Tibial artery (tissue), 4 donors: ENCODE results near the gene ZBTB20.

Experiments used
- DNase-seq, 2 donors: peaks; one replicate each; pipeline ENCODE4 v3.0.0-alpha.2; 2019
- H3K27ac ChIP-seq, 2 donors: fragments of 200-600 bp; sonication (generic) in 1 of 2; 1 replicate in 1 of 2; 2 replicates in 1 of 2; pipeline ENCODE4 v1.5.1; 2018 to 2019; ENCODE audit warnings: mild to moderate bottlenecking in 1 of 2
- H3K27me3 ChIP-seq, 2 donors: fragments of 200-600 bp; sonication (generic) in 1 of 2; one replicate each; pipeline versions ENCODE4 v1.5.1 to v1.6.0; 2016 to 2019
- H3K36me3 ChIP-seq, 3 donors: fragments of 200-600 bp; sonication (generic) in 2 of 3; one replicate each; pipeline ENCODE4 v1.5.1; 2016 to 2019; ENCODE audit warnings: mild to moderate bottlenecking in 2 of 3
- H3K4me1 ChIP-seq, 4 donors: fragments of 200-600 bp; sonication (generic) in 2 of 4; 1 replicate in 3 of 4; 2 replicates in 1 of 4; pipeline ENCODE4 v1.5.1; 2016 to 2019
- H3K4me3 ChIP-seq, 2 donors: fragments of 200-600 bp; sonication (generic) in 1 of 2; 1 replicate in 1 of 2; 2 replicates in 1 of 2; pipeline ENCODE4 v1.5.1; 2018 to 2019; ENCODE audit warnings: mild to moderate bottlenecking in 2 of 2
- H3K9me3 ChIP-seq, 3 donors: fragments of 200-600 bp; sonication (generic) in 1 of 3; one replicate each; pipeline ENCODE4 v1.5.1; 2016 to 2019
- CTCF ChIP-seq, 2 experiments: fragments of 200-600 bp in 1 of 2; fragments of 450-650 bp in 1 of 2; IDR thresholded peaks; one replicate each; pipeline ENCODE4 v1.5.1; 2017 to 2019; ENCODE audit warnings: antibody characterized with exemption in 2 of 2, mild to moderate bottlenecking in 1 of 2, moderate library complexity in 1 of 2
- intact Hi-C: fragments of 100-400 bp; cut with DNase I; formaldehyde crosslinking; loops from one replicate; pipeline ENCODE4 v1.15.0; 2023; ENCODE audit warnings: low total_unique reads

ZBTB20 gene

GRCh38 chr3:114880078-114880477 is 267.0 kb downstream of the ZBTB20 start:
- H3K4me1 ChIP-seq: peaks cover 0 to 29% (median 6%) of the 10 kb centered on the region in 4 donors
- TF ChIP-seq CTCF (IDR thresholded peaks at IDR 0.05): no peak
- H3K36me3 ChIP-seq: no peaks in the 10 kb centered on the region
- H3K4me3 ChIP-seq: no peak overlapping the region
- no peaks in the 10 kb centered on the region for H3K9me3 ChIP-seq
- no peaks in the 10 kb centered on the region for H3K27me3 ChIP-seq
- no peak overlapping the region for H3K27ac ChIP-seq
- intact Hi-C loops: no loop called here
- DNase-seq: no peak

GRCh38 chr3:114879059-114880031 is 267.7 kb downstream of the ZBTB20 start:
- no peak for TF ChIP-seq CTCF (IDR thresholded peaks at IDR 0.05)
- Histone ChIP-seq H3K9me3 (no peaks in the 10 kb centered on the region), H3K27me3 (no peaks in the 10 kb centered on the region), H3K4me1 (peaks cover 0 to 31% (median 8%) of the 10 kb centered on the region in 4 donors), H3K4me3 (no peak overlapping the region), H3K27ac (no peak overlapping the region), H3K36me3 (no peaks in the 10 kb centered on the region)
- intact Hi-C loops: no loop called here
- no peak for DNase-seq

GRCh38 chr3:114878114-114878839 is 268.8 kb downstream of the ZBTB20 start:
- no peak overlapping the region for H3K27ac ChIP-seq
- H3K36me3 ChIP-seq: no peaks in the 10 kb centered on the region
- intact Hi-C loops: no loop called here
- no peak for TF ChIP-seq CTCF (IDR thresholded peaks at IDR 0.05)
- H3K27me3 ChIP-seq: no peaks in the 10 kb centered on the region
- no peak for DNase-seq
- peaks cover 0 to 42% (median 13%) of the 10 kb centered on the region in 4 donors for H3K4me1 ChIP-seq
- H3K9me3 ChIP-seq: no peaks in the 10 kb centered on the region
- H3K4me3 ChIP-seq: no peak overlapping the region

GRCh38 chr3:114877378-114878113 is 269.5 kb downstream of the ZBTB20 start:
- Histone ChIP-seq H3K9me3 (no peaks in the 10 kb centered on the region), H3K27ac (no peak overlapping the region), H3K36me3 (no peaks in the 10 kb centered on the region), H3K4me1 (peaks cover 0 to 49% (median 14%) of the 10 kb centered on the region in 4 donors), H3K27me3 (no peaks in the 10 kb centered on the region), H3K4me3 (no peak overlapping the region)
- no peak for TF ChIP-seq CTCF (IDR thresholded peaks at IDR 0.05)
- DNase-seq: no peak
- intact Hi-C loops: no loop called here

- peaks cover 0 to 50% (median 18%) of the 10 kb centered on the region in 4 donors for H3K4me1 ChIP-seq
- H3K4me3 ChIP-seq: no peak overlapping the region
- H3K36me3 ChIP-seq: no peaks in the 10 kb centered on the region
- no peaks in the 10 kb centered on the region for H3K27me3 ChIP-seq
- no peak for TF ChIP-seq CTCF (IDR thresholded peaks at IDR 0.05)
- H3K27ac ChIP-seq: no peak overlapping the region
- intact Hi-C loops: no loop called here
- no peaks in the 10 kb centered on the region for H3K9me3 ChIP-seq
- DNase-seq: no peak
Observed at GRCh38 chr3:114874522-114874971, 272.5 kb downstream of the ZBTB20 start.
